Central memory CD8-positive, alpha-beta T cell (primary cell): ENCODE data around the gene ARMC2.

Experiments
- ATAC-seq: fragments of 150-1000 bp; cut with Tn5 transposase; replicated peaks from 2 replicates; pipeline ENCODE4 v1.10.0; 2022; ENCODE audit warnings: mild to moderate bottlenecking, moderate FRiP score, moderate number of reproducible peaks; ENCODE audit not compliant: poor library complexity, severe bottlenecking; ENCODE audit errors: extremely low read depth
- DNase-seq, 2 donors: peaks; one replicate each; pipeline ENCODE4 v3.0.0; 2021; ENCODE audit warnings: low spot score in 2 of 2
- H3K27ac Mint-ChIP-seq: one replicate; pipeline ENCODE4 v1.8.0; 2022; ENCODE audit warnings: low read depth, mild to moderate bottlenecking, moderate library complexity, mixed read lengths
- H3K27me3 Mint-ChIP-seq: one replicate; pipeline ENCODE4 v1.8.0; 2022; ENCODE audit warnings: mixed read lengths
- H3K36me3 Mint-ChIP-seq: one replicate; pipeline ENCODE4 v1.8.0; 2022; ENCODE audit warnings: mild to moderate bottlenecking, moderate library complexity, mixed read lengths; ENCODE audit not compliant: insufficient read depth
- H3K4me1 Mint-ChIP-seq: one replicate; pipeline ENCODE4 v1.8.0; 2022; ENCODE audit warnings: mixed read lengths
- H3K4me3 Mint-ChIP-seq: one replicate; pipeline ENCODE4 v1.8.0; 2022; ENCODE audit warnings: mild to moderate bottlenecking, moderate library complexity, mixed read lengths
- H3K9me3 Mint-ChIP-seq: one replicate; pipeline ENCODE4 v1.8.0; 2022; ENCODE audit warnings: mixed read lengths

Gene ARMC2, protein sequence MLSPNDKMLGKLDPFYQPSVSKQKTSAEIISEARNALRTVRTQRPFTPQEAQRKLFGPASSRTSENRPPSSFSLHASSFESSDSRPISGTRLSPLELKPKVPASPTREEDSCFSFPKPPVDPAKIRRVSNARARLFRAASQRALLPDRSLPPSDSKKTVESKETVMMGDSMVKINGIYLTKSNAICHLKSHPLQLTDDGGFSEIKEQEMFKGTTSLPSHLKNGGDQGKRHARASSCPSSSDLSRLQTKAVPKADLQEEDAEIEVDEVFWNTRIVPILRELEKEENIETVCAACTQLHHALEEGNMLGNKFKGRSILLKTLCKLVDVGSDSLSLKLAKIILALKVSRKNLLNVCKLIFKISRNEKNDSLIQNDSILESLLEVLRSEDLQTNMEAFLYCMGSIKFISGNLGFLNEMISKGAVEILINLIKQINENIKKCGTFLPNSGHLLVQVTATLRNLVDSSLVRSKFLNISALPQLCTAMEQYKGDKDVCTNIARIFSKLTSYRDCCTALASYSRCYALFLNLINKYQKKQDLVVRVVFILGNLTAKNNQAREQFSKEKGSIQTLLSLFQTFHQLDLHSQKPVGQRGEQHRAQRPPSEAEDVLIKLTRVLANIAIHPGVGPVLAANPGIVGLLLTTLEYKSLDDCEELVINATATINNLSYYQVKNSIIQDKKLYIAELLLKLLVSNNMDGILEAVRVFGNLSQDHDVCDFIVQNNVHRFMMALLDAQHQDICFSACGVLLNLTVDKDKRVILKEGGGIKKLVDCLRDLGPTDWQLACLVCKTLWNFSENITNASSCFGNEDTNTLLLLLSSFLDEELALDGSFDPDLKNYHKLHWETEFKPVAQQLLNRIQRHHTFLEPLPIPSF

DNA sequence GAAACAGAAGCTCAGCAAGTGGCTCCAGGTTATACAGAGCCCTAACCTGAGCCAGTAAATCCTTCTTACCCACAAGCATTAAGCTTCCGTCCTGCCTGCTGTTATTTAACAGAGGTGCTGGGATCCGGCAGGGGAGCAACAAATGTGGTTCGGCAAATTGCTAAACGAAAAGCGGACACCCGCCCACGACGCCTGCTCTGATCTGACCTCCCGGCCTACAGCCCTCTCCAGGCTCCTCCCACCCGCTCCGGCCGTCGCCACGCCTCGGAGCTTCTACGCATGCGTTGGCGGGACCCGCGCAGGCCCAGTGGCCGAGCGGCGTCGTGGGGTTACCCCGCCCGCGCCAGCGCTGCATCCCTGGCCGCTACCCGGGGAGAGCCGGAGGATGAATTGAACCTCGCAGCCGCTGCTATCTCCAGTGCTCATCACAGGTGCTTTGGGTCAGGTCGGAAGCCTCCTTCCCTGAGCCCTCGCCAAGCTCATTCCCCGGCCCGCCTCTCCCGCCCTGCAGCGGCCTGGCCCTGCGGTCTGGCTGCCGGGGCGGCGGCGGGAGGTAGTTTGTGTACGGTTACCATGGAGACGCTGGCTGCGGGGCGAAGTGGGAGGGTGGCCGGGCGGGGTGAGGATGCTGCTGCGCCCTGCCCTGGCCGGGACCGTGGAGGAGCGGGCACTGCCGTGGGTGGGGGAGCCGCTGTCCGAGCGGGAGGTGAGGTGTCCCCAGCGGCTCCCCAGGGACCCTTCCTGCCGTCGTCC, at the start of gene ARMC2:
ARMC2 (plus strand) TSS at position 307 of the 753 bp plus-strand sequence. CDS start 5,846 bp downstream, outside the sequence.
- Mint-ChIP-seq H3K27ac (peak within 1 kb of the TSS; percentile 49), H3K9me3 (no peaks in the 10 kb centered on the region), H3K36me3 (peaks cover 7% of the 10 kb centered on the region)

DNA sequence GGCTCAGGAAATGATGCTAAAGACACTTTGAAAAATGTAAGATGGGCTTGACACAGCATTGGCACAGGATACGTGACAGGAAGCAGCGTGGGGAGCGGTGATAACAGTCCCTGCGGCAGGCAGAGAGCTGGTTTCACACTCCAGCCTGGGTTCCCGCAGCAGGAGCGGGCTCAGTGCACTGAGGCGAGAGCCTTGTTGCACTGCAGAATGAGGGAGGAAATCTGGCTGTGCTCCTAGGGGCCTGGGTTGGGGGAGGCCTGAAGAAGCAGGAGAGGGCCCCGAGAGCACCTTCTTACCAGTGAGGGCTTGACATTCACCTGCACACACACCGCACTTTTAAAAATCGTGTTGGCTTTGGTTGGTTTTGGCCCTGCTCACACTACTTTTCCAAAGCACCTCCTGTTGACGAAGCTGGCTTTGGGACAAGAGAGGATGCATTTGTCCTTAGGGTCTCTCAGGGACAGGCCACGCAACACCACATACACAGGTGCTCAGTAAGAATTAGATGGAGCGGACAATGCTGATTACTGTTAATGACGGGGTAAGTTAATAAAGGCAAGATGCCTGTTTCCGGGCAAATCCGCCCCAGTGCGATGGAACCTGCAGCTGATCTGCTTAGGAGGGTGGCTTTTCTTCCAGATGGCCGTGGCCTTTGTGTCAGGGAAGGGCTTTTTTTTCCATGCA, 49.4 kb upstream of the ARMC2 start:
- Mint-ChIP-seq H3K27me3 (no peaks in the 10 kb centered on the region), H3K36me3 (no peaks in the 10 kb centered on the region), H3K4me1 (peaks cover 41% of the 10 kb centered on the region), H3K27ac (peak overlapping the region; percentile 48), H3K4me3 (peak overlapping the region; percentile 61), H3K9me3 (no peaks in the 10 kb centered on the region)
- DNase-seq (peak; percentile 36 to 47), ATAC-seq (peak; percentile 99)

More for the DNA sequence above, at the start of gene ARMC2:
- Mint-ChIP-seq H3K27me3 (no peaks in the 10 kb centered on the region), H3K4me3 (peak within 1 kb of the TSS; percentile 87), H3K4me1 (peaks cover 20% of the 10 kb centered on the region)
- DNase-seq (peak; percentile 80 to 83), ATAC-seq (peak; percentile 90)

DNA sequence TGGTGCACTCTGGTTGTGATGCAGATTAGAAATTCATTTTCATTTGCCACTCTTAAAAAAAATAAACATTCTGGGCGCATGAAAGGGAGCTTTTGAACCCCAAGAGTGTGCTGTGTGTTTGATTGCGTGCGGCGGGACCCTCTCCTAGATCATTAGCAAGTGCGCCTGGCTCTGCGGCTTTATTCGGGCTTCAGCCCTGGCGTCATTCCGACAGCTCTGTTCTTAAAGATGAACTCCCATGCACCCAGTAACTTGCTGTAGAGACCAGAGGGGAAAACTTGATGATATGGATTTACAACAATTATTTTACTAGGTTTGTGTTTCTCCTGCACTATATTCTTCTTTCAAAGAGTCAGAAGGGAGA, 48.9 kb upstream of the ARMC2 start:
- ATAC-seq (no peak), DNase-seq (no peak)
- no peaks in the 10 kb centered on the region for H3K36me3 Mint-ChIP-seq
- no peaks in the 10 kb centered on the region for H3K27me3 Mint-ChIP-seq
- no peak overlapping the region for H3K4me3 Mint-ChIP-seq
- peaks cover 41% of the 10 kb centered on the region for H3K4me1 Mint-ChIP-seq
- no peak overlapping the region for H3K27ac Mint-ChIP-seq
- no peaks in the 10 kb centered on the region for H3K9me3 Mint-ChIP-seq

DNA sequence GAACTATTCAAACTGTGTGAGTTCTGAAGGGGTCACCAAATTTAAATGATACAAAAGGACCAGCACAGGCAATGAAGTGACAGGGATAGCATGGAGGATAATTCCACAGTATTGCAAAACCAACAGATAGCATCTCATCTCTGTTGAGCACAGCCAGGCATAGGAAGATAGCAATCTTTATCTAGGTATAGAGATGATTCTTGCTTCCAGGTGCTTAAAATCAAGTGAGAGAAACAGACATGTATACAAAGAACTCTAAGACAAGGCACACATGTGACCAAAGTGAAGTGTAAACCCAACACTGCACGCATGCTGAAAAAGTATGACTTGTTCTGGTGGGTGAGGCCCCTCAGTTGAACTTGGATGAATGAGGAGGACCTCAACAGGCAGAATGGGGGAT, 48.4 kb upstream of the ARMC2 start:
- no peak overlapping the region for H3K4me3 Mint-ChIP-seq
- no peaks in the 10 kb centered on the region for H3K36me3 Mint-ChIP-seq
- H3K9me3 Mint-ChIP-seq, result no peaks in the 10 kb centered on the region
- DNase-seq (no peak), ATAC-seq (no peak)
- no peak overlapping the region for H3K27ac Mint-ChIP-seq
- peaks cover 41% of the 10 kb centered on the region for H3K4me1 Mint-ChIP-seq
- no peaks in the 10 kb centered on the region for H3K27me3 Mint-ChIP-seq

DNA sequence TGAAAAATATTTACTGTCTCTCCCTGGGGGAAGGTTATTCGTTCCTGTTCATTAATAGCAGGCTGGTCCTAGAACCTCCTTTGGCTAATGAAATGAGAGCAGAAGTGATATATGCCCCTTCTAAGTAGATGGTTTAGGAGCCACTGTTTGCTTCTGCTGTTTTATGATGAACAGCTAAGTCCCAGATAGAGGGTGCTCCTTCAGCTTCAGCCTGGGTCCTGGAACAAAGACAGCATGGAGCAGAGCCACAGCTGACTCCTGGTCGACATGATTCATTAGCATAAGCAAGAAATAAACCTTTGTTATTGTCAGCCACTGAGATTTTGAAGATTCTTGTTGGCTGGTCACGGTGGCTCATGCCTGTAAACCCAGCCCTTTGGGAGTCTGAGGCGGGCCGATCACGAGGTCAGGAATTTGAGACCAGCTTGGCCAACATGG, 47.8 kb upstream of the ARMC2 start:
- no peak overlapping the region for H3K4me3 Mint-ChIP-seq

DNA sequence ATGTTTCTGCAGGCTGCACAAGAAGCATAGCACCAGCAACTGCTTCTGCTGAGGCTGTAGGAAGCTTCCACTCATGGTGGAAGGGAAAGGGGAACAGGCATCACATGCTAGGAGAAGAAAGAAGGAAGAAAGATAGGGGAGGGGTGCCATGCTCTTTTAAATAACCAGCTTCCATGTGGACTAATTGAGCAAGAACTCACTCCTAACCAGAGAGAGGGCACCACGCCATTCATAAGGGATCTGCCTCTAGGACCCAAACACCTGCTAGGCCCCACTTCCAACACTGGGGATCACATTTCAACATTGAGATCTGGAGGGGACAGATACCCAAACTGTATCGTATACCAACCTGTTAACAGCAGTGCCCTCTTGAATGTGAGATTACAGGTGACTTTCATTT, 46.9 kb upstream of the ARMC2 start:
- Mint-ChIP-seq H3K36me3 (no peaks in the 10 kb centered on the region), H3K9me3 (no peaks in the 10 kb centered on the region), H3K4me3 (no peak overlapping the region), H3K4me1 (peaks cover 52% of the 10 kb centered on the region), H3K27me3 (no peaks in the 10 kb centered on the region), H3K27ac (peak overlapping the region; percentile 39)
- DNase-seq (no peak), ATAC-seq (no peak)

More for the DNA sequence above, 47.8 kb upstream of the ARMC2 start:
- no peak for DNase-seq
- Mint-ChIP-seq H3K27me3 (no peaks in the 10 kb centered on the region), H3K36me3 (no peaks in the 10 kb centered on the region), H3K4me1 (peaks cover 46% of the 10 kb centered on the region), H3K27ac (no peak overlapping the region), H3K9me3 (no peaks in the 10 kb centered on the region)
- no peak for ATAC-seq

DNA sequence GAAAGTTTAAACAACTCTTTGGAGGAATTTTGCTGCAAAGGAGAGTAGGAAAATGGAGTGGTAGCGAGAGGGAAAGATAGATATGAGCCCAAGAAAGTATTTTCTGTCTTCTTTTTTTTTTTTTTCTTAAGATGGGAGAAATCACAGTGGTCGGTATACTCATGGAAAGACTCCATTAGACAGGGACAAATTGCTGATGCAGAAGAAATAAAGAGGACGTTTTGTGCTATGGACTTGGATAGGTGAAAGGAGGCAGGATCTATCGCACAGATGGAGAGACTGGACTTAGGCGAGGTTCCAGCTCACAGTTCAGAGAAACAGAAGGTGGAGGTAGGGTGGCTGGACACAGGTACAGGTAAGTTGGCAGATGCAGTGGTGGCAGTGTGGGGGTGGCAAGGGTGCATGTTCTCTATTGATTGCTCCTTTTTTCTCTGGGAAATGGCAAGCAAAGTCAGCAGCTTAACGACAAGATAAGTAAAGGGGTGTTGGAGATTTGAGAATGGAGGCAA, 44.2 kb upstream of the ARMC2 start:
- Mint-ChIP-seq H3K36me3 (no peaks in the 10 kb centered on the region), H3K27ac (no peak overlapping the region), H3K4me1 (peaks cover 31% of the 10 kb centered on the region), H3K9me3 (no peaks in the 10 kb centered on the region), H3K4me3 (no peak overlapping the region), H3K27me3 (no peaks in the 10 kb centered on the region)
- DNase-seq (no peak), ATAC-seq (no peak)

DNA sequence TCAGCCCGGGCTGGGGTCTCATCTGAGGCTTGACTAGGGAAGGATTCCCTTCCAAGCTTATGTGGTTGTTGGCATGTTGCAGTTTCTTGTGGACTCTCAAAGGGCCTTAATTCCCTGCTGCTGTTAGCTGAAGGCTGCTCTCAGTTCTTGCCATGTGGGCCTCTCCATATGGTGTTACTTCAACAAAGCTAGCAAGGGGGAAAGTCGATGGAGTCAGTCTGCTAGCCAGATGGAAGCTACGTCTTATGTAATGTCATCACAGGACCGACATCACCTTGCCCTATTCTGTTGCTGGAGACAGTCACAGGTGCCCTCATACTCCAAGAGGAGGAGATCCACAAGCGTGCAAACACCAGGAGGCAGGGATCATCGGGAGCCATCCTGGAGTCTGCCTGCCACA, 43.3 kb upstream of the ARMC2 start:
- Mint-ChIP-seq H3K9me3 (no peaks in the 10 kb centered on the region), H3K4me1 (peaks cover 23% of the 10 kb centered on the region), H3K27me3 (no peaks in the 10 kb centered on the region), H3K4me3 (no peak overlapping the region), H3K27ac (no peak overlapping the region), H3K36me3 (no peaks in the 10 kb centered on the region)
- DNase-seq, result no peak
- ATAC-seq, result no peak

DNA sequence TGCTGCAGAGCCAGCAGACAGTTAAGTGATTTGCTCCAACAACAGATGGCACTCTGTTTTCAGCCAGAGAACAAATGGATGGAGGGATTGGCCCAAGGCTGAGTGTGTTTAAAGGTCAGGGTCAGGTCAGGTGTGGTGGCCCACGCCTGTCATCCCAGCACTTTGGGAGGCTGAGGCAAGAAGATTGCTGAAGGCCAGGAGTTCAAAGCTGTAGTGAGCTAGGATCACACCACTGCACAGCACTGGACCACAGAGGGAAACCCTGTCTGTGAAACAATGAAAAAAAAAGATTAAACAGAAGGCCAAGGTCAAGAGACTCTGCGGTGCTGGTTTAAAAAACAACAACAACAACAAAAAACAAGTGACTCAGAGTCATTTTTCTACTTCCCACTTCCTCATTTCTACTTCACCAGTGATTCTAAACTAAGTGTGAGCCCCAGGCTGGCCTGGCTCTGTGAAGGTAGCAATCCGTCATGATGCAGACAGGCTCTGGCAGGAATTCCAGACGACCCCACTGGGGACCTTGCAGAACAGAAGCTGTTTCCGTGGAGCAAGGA, 42.5 kb upstream of the ARMC2 start:
- H3K27me3 Mint-ChIP-seq, result no peaks in the 10 kb centered on the region
- H3K4me3 Mint-ChIP-seq, result no peak overlapping the region
- H3K9me3 Mint-ChIP-seq, result no peaks in the 10 kb centered on the region
- peaks cover 22% of the 10 kb centered on the region for H3K4me1 Mint-ChIP-seq
- H3K36me3 Mint-ChIP-seq, result no peaks in the 10 kb centered on the region
- H3K27ac Mint-ChIP-seq, result no peak overlapping the region
- ATAC-seq (no peak), DNase-seq (no peak)

DNA sequence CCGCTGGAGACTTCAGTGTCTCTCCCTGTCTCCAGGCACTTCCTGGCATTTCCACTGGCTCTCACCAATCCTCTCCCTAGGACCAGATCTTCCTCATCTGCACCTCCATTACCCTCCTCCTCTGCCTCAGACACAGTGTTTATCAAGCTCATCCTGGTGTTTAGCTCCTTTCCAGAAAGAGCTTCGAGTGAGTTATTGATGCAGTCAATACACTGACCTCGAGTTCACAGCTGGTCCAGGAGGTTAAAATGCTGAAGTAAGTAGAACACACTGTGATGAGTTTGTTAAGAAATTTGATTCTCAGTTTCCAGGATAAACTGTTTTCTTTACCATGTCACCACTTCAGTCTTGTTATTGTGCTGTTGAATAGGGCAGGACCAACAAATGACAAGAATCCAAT, 42.1 kb upstream of the ARMC2 start:
- H3K27me3 Mint-ChIP-seq, result no peaks in the 10 kb centered on the region
- DNase-seq, result no peak
- no peak overlapping the region for H3K4me3 Mint-ChIP-seq
- no peak for ATAC-seq
- H3K36me3 Mint-ChIP-seq, result no peaks in the 10 kb centered on the region
- H3K9me3 Mint-ChIP-seq, result no peaks in the 10 kb centered on the region
- peaks cover 20% of the 10 kb centered on the region for H3K4me1 Mint-ChIP-seq
- no peak overlapping the region for H3K27ac Mint-ChIP-seq

DNA sequence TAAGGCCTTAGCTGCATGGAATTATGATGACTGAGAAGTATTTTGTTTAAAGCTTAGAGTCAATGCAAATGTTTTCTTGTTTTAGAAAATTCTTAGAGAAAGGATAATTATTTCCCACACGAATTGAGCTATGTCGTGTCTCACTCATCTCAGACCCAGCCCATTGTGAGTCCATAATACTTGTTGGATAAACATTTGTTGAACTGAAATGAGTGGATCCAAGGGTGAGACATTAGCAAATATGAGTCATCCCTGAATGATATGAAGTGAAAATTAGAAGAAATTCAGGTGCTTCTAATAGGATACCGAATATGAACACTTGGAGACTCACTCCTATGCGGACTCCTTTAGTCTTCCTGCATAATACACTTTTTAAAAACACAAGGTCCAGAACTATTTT, 41.6 kb upstream of the ARMC2 start:
- Mint-ChIP-seq H3K36me3 (no peaks in the 10 kb centered on the region), H3K27ac (no peak overlapping the region), H3K9me3 (no peaks in the 10 kb centered on the region), H3K4me1 (peaks cover 16% of the 10 kb centered on the region), H3K4me3 (no peak overlapping the region), H3K27me3 (no peaks in the 10 kb centered on the region)
- DNase-seq, result no peak
- ATAC-seq, result no peak
